Activated CD4-positive, alpha-beta T cell treated with anti-CD3 and anti-CD28 coated beads, Interleukin-2, amount 10 ng/mL, durations not matched to agents 24 days and 14 days (primary cell): ENCODE data around the gene SLPI. TPM values are rescaled to one million over a fixed set of nuclear protein-coding genes. Genes with fewer than 3 reads are reported as not detected.

Source experiments
- DNase-seq: peaks from one replicate; pipeline ENCODE4 v3.0.0; 2022
- H3K27ac Mint-ChIP-seq: one replicate; pipeline ENCODE4 v1.8.0; 2022; ENCODE audit warnings: mild to moderate bottlenecking, mixed read lengths
- H3K27me3 Mint-ChIP-seq: one replicate; pipeline ENCODE4 v1.8.0; 2022; ENCODE audit warnings: mixed read lengths
- H3K36me3 Mint-ChIP-seq: one replicate; pipeline ENCODE4 v1.8.0; 2022; ENCODE audit warnings: low read depth, mild to moderate bottlenecking, mixed read lengths
- H3K4me1 Mint-ChIP-seq: one replicate; pipeline ENCODE4 v1.8.0; 2021; ENCODE audit warnings: mixed read lengths
- H3K4me3 Mint-ChIP-seq: one replicate; pipeline ENCODE4 v1.8.0; 2022; ENCODE audit warnings: mild to moderate bottlenecking, moderate library complexity, mixed read lengths
- H3K9me3 Mint-ChIP-seq: one replicate; pipeline ENCODE4 v1.8.0; 2021; ENCODE audit warnings: mixed read lengths
- intact Hi-C: fragments of 100-400 bp; cut with micrococcal nuclease; formaldehyde crosslinking; loops from one replicate; pipeline ENCODE4 v1.15.1; 2023
- total RNA-seq: library from RNA; stranded (reverse); gene quantifications from 2 replicates; pipeline ENCODE4 v1.2.3, GENCODE V29; 2022

The SLPI gene
- total RNA-seq, 1 donor from 2014 or later, result not detected

DNA sequence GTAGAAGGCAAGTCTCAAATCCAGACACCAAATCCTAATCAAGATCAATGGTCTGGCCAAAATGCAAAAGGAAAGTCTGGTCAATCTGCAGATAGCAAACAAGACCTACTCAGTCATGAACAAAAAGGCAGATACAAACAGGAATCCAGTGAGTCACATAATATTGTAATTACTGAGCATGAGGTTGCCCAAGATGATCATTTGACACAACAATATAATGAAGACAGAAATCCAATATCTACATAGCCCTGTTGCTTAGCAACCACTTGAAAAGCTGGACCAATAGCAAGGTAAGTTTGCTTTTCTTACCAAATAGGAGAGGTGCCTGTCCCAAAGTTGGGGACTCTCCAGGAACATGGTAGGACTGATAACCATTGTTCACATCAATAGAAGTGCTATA lies 31.2 kb downstream of the SLPI start:
- peaks cover 46% of the 10 kb centered on the region for H3K27me3 Mint-ChIP-seq
- no peak overlapping the region for H3K27ac Mint-ChIP-seq
- DNase-seq, result no peak
- H3K4me3 Mint-ChIP-seq, result no peak overlapping the region
- no peaks in the 10 kb centered on the region for H3K36me3 Mint-ChIP-seq
- no peaks in the 10 kb centered on the region for H3K4me1 Mint-ChIP-seq
- intact Hi-C loops, result no loop called here
- H3K9me3 Mint-ChIP-seq, result no peaks in the 10 kb centered on the region

DNA sequence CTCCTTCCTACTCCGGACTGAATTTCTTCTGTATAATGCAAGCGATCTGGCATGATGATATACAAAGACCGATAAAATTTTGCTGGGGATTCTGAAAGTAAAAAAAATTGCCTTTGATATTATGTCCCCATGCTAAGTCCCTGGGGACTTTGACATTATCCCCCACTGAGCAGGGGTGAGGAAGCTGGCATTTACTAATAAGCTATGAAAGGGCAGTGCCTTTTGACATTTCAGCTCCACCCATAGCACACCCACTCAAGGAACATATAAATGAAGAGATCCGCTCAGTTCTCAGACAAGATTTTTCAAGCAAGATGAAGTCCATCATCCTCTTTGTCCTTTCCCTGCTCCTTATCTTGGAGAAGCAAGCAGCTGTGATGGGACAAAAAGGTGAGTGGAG lies 33.3 kb downstream of the SLPI start, which contains the start of gene SEMG2:
Gene SEMG2, plus strand, starts transcription at position 298 of the 400 bp plus-strand sequence. Its CDS starts 17 bp downstream, at position 315.
- no peak within 1 kb of the TSS for H3K27ac Mint-ChIP-seq
- H3K4me1 Mint-ChIP-seq, result no peaks in the 10 kb centered on the region
- H3K36me3 Mint-ChIP-seq, result no peaks in the 10 kb centered on the region
- H3K27me3 Mint-ChIP-seq, result peaks cover 36% of the 10 kb centered on the region
- DNase-seq, result no peak
- intact Hi-C loops, result no loop called here
- no peaks in the 10 kb centered on the region for H3K9me3 Mint-ChIP-seq
- H3K4me3 Mint-ChIP-seq, result no peak within 1 kb of the TSS

DNA sequence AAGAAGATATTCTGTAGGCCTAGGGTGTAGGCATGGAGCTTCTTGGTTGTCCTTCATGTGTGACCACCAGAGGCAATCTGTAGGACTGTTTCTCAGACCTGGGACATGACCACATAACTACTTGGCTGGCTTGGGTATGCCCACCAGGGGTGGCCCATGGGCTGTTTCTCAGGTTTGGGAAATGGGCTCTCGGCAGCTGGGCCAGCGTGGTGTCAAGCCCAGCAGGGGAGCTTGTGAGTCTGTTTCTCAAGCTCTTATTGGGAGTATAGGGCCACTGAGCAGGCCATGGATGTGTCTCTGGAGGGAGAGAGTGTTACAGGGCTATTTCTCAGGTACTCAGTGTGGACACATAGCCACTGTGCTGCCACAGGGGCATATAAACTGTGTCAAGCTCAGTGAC lies 35.7 kb downstream of the SLPI start:
- intact Hi-C loops, result no loop called here
- Mint-ChIP-seq H3K27me3 (peaks cover 29% of the 10 kb centered on the region), H3K4me1 (no peaks in the 10 kb centered on the region), H3K27ac (no peak overlapping the region), H3K9me3 (no peaks in the 10 kb centered on the region), H3K4me3 (no peak overlapping the region), H3K36me3 (no peaks in the 10 kb centered on the region)
- no peak for DNase-seq

GRCh38 chr20:45218124-45218523 lies 36.2 kb downstream of the SLPI start:
- intact Hi-C loops, result no loop called here
- Mint-ChIP-seq H3K4me1 (no peaks in the 10 kb centered on the region), H3K27me3 (peaks cover 28% of the 10 kb centered on the region), H3K27ac (no peak overlapping the region), H3K4me3 (no peak overlapping the region), H3K9me3 (no peaks in the 10 kb centered on the region), H3K36me3 (no peaks in the 10 kb centered on the region)
- no peak for DNase-seq

DNA sequence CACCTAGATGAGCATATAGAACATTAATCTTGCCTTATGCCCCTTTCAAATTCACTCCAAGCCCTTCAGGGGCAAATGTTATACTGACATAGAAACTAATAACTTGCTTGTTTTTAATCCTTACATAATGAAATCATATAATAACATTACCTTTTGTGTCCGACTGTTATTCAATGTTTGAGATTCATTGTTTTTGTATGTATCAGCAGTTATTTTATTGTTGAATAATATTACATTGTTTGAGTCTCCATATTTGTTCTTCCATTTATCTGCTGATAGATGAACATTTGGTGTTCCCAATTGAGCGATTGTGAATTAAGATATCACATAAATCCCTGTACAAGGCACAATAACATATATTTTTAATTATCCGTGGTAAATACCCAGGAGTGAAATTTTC lies 41.5 kb downstream of the SLPI start:
- peaks cover 13% of the 10 kb centered on the region for H3K27me3 Mint-ChIP-seq
- DNase-seq, result no peak
- no peak overlapping the region for H3K27ac Mint-ChIP-seq
- intact Hi-C loops, result no loop called here
- H3K4me3 Mint-ChIP-seq, result no peak overlapping the region
- H3K9me3 Mint-ChIP-seq, result no peaks in the 10 kb centered on the region
- H3K4me1 Mint-ChIP-seq, result no peaks in the 10 kb centered on the region
- H3K36me3 Mint-ChIP-seq, result no peaks in the 10 kb centered on the region

- no peak for DNase-seq
- Mint-ChIP-seq H3K4me1 (no peaks in the 10 kb centered on the region), H3K27ac (no peak overlapping the region), H3K27me3 (peaks cover 16% of the 10 kb centered on the region), H3K36me3 (no peaks in the 10 kb centered on the region), H3K4me3 (no peak overlapping the region), H3K9me3 (no peaks in the 10 kb centered on the region)
- intact Hi-C loops, result no loop called here
Observed at GRCh38 chr20:45211569-45212474, 42.5 kb downstream of the SLPI start.

DNA sequence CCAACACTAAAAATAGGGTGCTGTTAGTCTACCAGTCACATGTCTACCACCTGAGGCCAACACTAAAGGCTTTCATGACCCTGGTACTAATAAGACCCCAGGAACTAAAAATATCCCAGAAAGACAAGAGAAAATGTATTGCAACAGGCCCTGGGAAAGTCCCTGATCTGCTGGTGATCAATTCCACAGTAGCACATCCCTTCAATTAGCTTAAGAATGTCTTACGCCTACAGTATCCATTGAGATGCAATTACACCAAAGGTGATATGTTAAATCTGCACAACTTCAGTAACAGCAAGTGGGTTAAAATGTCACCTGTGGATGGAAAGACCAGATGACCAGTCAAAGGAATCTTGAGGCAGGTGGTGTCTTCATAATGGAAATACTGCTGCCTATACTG lies 44.4 kb downstream of the SLPI start:
- H3K27me3 Mint-ChIP-seq, result peaks cover 26% of the 10 kb centered on the region
- no peaks in the 10 kb centered on the region for H3K9me3 Mint-ChIP-seq
- intact Hi-C loops, result no loop called here
- H3K4me1 Mint-ChIP-seq, result no peaks in the 10 kb centered on the region
- H3K27ac Mint-ChIP-seq, result no peak overlapping the region
- DNase-seq, result no peak
- H3K4me3 Mint-ChIP-seq, result no peak overlapping the region
- H3K36me3 Mint-ChIP-seq, result no peaks in the 10 kb centered on the region

GRCh38 chr20:45206725-45207124 lies 47.6 kb downstream of the SLPI start, which contains the start of gene SEMG1:
Gene SEMG1, plus strand, starts transcription at chr20:45207033. Its CDS starts 21 bp downstream, at chr20:45207054.
- no peaks in the 10 kb centered on the region for H3K4me1 Mint-ChIP-seq

More at GRCh38 chr20:45206725-45207124, 47.6 kb downstream of the SLPI start, which contains the start of gene SEMG1:
- Mint-ChIP-seq H3K9me3 (no peaks in the 10 kb centered on the region), H3K27me3 (peaks cover 28% of the 10 kb centered on the region), H3K4me3 (no peak within 1 kb of the TSS), H3K36me3 (no peaks in the 10 kb centered on the region), H3K27ac (no peak within 1 kb of the TSS)
- intact Hi-C loops, result no loop called here
- no peak for DNase-seq

Other genes starting within 250 kb of the SLPI start
- gene KCNS1, start 153.4 kb downstream of the SLPI start, total RNA-seq, result 0.30 and 0.47 TPM in 2 replicates
- not detected in 2 replicates for gene WFDC5, start 139.4 kb downstream of the SLPI start, total RNA-seq
- not detected in 2 replicates for gene WFDC12, start 130.1 kb downstream of the SLPI start, total RNA-seq
- gene PI3, start 79.7 kb downstream of the SLPI start, total RNA-seq, result not detected in 2 replicates
- not detected in 2 replicates for gene SEMG1, start 47.5 kb downstream of the SLPI start, total RNA-seq
- gene SEMG2, start 33.2 kb downstream of the SLPI start, total RNA-seq, result not detected in 2 replicates
- not detected in 2 replicates for gene RBPJL, start 52.3 kb upstream of the SLPI start, total RNA-seq
- 1.2 and 1.5 TPM in 2 replicates for gene MATN4, start 53.7 kb upstream of the SLPI start, total RNA-seq
- 177 and 185 TPM in 2 replicates for gene SDC4, start 93.9 kb upstream of the SLPI start, total RNA-seq
- gene SYS1, start 108.6 kb upstream of the SLPI start, total RNA-seq, result 24.4 and 26.2 TPM in 2 replicates
- gene TP53TG5, start 123.8 kb upstream of the SLPI start, total RNA-seq, result 0.12 TPM in 1 of 2 replicates, not detected in the other
- gene DBNDD2, start 153.7 kb upstream of the SLPI start, total RNA-seq, result 19.9 and 25.2 TPM in 2 replicates
- gene PIGT, start 161.6 kb upstream of the SLPI start, total RNA-seq, result 84.7 and 86.6 TPM in 2 replicates
- not detected in 2 replicates for gene WFDC2, start 215.2 kb upstream of the SLPI start, total RNA-seq